Measurements from ENCODE around the gene USP13.

- no peak for TF ChIP-seq EZH2phosphoT487 (IDR thresholded peaks at IDR 0.05; ENCODE audit: borderline replicate concordance, low read depth, low read length)
- TF ChIP-seq, protein P1, sequence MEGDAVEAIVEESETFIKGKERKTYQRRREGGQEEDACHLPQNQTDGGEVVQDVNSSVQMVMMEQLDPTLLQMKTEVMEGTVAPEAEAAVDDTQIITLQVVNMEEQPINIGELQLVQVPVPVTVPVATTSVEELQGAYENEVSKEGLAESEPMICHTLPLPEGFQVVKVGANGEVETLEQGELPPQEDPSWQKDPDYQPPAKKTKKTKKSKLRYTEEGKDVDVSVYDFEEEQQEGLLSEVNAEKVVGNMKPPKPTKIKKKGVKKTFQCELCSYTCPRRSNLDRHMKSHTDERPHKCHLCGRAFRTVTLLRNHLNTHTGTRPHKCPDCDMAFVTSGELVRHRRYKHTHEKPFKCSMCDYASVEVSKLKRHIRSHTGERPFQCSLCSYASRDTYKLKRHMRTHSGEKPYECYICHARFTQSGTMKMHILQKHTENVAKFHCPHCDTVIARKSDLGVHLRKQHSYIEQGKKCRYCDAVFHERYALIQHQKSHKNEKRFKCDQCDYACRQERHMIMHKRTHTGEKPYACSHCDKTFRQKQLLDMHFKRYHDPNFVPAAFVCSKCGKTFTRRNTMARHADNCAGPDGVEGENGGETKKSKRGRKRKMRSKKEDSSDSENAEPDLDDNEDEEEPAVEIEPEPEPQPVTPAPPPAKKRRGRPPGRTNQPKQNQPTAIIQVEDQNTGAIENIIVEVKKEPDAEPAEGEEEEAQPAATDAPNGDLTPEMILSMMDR (conservative IDR thresholded peaks at IDR 0.05; ENCODE audit: low read length) = no peak
Measured at GRCh38 chr3:179622023-179622422, 30.8 kb upstream of the USP13 start.

Data from OCI-LY7 (cell line).